H1 (cell line): ENCODE results near the gene PECR. TPM values are rescaled to one million over a fixed set of nuclear protein-coding genes. Genes with fewer than 3 reads are reported as not detected.

Experiments
- CHD2 ChIP-seq: IDR thresholded peaks from 2 replicates; pipeline ENCODE4 v1.6.1; 2012; ENCODE audit warnings: low read length, improper control_type of control experiment
- KDM4A ChIP-seq: IDR thresholded peaks from one replicate; pipeline ENCODE4 v1.7.1; 2012; ENCODE audit warnings: low read depth, mild to moderate bottlenecking, moderate library complexity, low read length, inconsistent platforms; ENCODE audit not compliant: severe bottlenecking
- TCF12 ChIP-seq: IDR thresholded peaks from 2 replicates; pipeline ENCODE4 v1.6.1; 2011; ENCODE audit warnings: low read depth, mild to moderate bottlenecking, low read length
- YY1 ChIP-seq: IDR thresholded peaks from 2 replicates; pipeline ENCODE4 v1.6.1; 2011; ENCODE audit warnings: low read depth, mild to moderate bottlenecking, low read length
- polyA plus RNA-seq, 7 experiments: library from polyadenylated mRNA; depleted of rRNA in 3 of 7; stranded (reverse) in 5 of 7; unstranded in 2 of 7; fragments of >200 nt in 5 of 7; fragments of 200-250 nt in 2 of 7; gene quantifications; 1 replicate in 5 of 7; 2 replicates in 1 of 7; 4 replicates in 1 of 7; pipeline versions ENCODE4 v1.2.1 to v1.2.3, GENCODE V29; 2011 to 2013; ENCODE audit warnings: missing spikeins in 2 of 7, mixed read lengths in 2 of 7
- total RNA-seq: library from RNA; stranded (reverse); fragmentation: NEBNext Ultra II Directional; extraction: Animal tissue kit (Norgen Biotek cat#: 25700); gene quantifications from 2 replicates; pipeline ENCODE4 v1.2.1, GENCODE V29; 2021

PECR gene
- total and polyA plus RNA-seq, 2 of the 8 experiments (the other 6 are each of a cell fraction or from before 2014, with no cell fraction given): 15.9 to 19.2 TPM

DNA sequence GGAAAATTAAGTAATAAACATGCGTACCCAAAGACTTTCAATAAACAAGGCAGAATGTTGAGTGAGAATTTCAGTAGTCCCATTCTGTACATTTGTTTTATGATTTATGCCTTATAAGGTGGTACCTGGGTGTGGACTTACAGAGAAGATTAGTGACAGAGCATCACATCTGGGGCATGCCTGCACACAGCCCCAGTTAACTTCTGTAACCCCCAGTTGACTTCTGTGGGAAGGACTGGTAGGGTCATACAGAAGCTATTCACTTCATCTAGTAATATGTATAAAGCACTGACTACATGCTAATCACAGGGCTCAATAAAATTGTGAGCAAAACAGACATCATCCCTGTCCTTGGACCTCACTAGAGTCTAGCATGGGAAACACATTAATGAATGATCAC is 84.4 kb downstream of the PECR start (continued):
- TF ChIP-seq CHD2 (no peak), TCF12 (no peak), YY1 (no peak), KDM4A (no peak)
